Ecto neural progenitor cell (in vitro differentiated cells): ENCODE data around the gene FOXP2.
"Not testable (repeated sequence)": the region's sequence is repeated elsewhere in the genome, so short reads cannot be mapped to it uniquely, and the experiment has no call there.

Experiments used
- DNase-seq: peaks from one replicate; pipeline ENCODE4 v3.0.0-alpha.2; 2018; ENCODE audit warnings: low spot score

Gene FOXP2

GRCh38 chr7:114590298-114590697 lies 175.7 kb downstream of the FOXP2 start:
- no peak for DNase-seq

GRCh38 chr7:114598946-114599345 lies 184.3 kb downstream of the FOXP2 start:
- no peak for DNase-seq

GRCh38 chr7:114606100-114606499 lies 191.5 kb downstream of the FOXP2 start:
- no peak for DNase-seq

- not testable (repeated sequence) for DNase-seq
Observed at GRCh38 chr7:114608822-114609221, 194.2 kb downstream of the FOXP2 start.

GRCh38 chr7:114620208-114620607 lies 205.6 kb downstream of the FOXP2 start:
- no peak for DNase-seq

GRCh38 chr7:114622221-114622620 lies 207.6 kb downstream of the FOXP2 start:
- no peak for DNase-seq

GRCh38 chr7:114623146-114623545 lies 208.5 kb downstream of the FOXP2 start:
- no peak for DNase-seq

- no peak for DNase-seq
Observed at GRCh38 chr7:114627231-114627630, 212.6 kb downstream of the FOXP2 start.

- DNase-seq, result no peak
Observed at GRCh38 chr7:114628362-114628761, 213.7 kb downstream of the FOXP2 start.

- no peak for DNase-seq
Observed at GRCh38 chr7:114629762-114630161, 215.1 kb downstream of the FOXP2 start.

- no peak for DNase-seq
Observed at GRCh38 chr7:114630201-114630990, 215.8 kb downstream of the FOXP2 start.

GRCh38 chr7:114631249-114631822 lies 216.7 kb downstream of the FOXP2 start:
- DNase-seq, result no peak

GRCh38 chr7:114639451-114639850 lies 224.8 kb downstream of the FOXP2 start:
- DNase-seq, result no peak

GRCh38 chr7:114644455-114644854 lies 229.8 kb downstream of the FOXP2 start:
- DNase-seq, result no peak

- no peak for DNase-seq
Observed at GRCh38 chr7:114645451-114645850, 230.8 kb downstream of the FOXP2 start.

GRCh38 chr7:114647518-114647917 lies 232.9 kb downstream of the FOXP2 start:
- no peak for DNase-seq

- no peak for DNase-seq
Observed at GRCh38 chr7:114648117-114648516, 233.5 kb downstream of the FOXP2 start.

GRCh38 chr7:114648680-114649079 lies 234.1 kb downstream of the FOXP2 start:
- DNase-seq, result no peak

GRCh38 chr7:114649689-114650088 lies 235.1 kb downstream of the FOXP2 start:
- DNase-seq, result no peak

GRCh38 chr7:114650491-114650890 lies 235.9 kb downstream of the FOXP2 start:
- no peak for DNase-seq

GRCh38 chr7:114652041-114652440 lies 237.4 kb downstream of the FOXP2 start:
- no peak for DNase-seq

- no peak for DNase-seq
Observed at GRCh38 chr7:114653364-114654088, 238.9 kb downstream of the FOXP2 start.

GRCh38 chr7:114656466-114656865 lies 241.9 kb downstream of the FOXP2 start:
- no peak for DNase-seq
